HepG2 (cell line): ENCODE measurements around the gene TMC8. TPM values are rescaled to one million over a fixed set of nuclear protein-coding genes. Genes with fewer than 3 reads are reported as not detected.

Experiments
- GTF3A ChIP-seq: sonication (generic); formaldehyde crosslinking; conservative IDR thresholded peaks from 2 replicates; pipeline ENCODE4 v1.4.0; 2020; ENCODE audit warnings: mild to moderate bottlenecking, missing genetic modification reagents
- HDAC1 ChIP-seq: sonication (generic); formaldehyde crosslinking; IDR thresholded peaks from 2 replicates; pipeline ENCODE4 v1.5.1; 2020; ENCODE audit warnings: mild to moderate bottlenecking, missing genetic modification reagents
- LCORL ChIP-seq, 2 experiments: fragments of 450-650 bp in 1 of 2; sonication (generic) in 1 of 2; formaldehyde crosslinking in 1 of 2; IDR thresholded peaks; 2 replicates each; pipeline versions ENCODE4 v1.5.0 to v1.6.1; 2017 to 2020; ENCODE audit warnings: antibody characterized with exemption in 1 of 2, missing genetic modification reagents in 1 of 2
- MZF1 ChIP-seq: sonication (generic); formaldehyde crosslinking; IDR thresholded peaks from 2 replicates; pipeline ENCODE4 v1.8.1; 2023; ENCODE audit warnings: mild to moderate bottlenecking, missing genetic modification reagents, borderline replicate concordance
- PHF5A ChIP-seq: IDR thresholded peaks from one replicate; pipeline ENCODE4 v1.6.1; 2018; ENCODE audit warnings: low read depth, missing genetic modification reagents; ENCODE audit not compliant: unreplicated experiment
- RBM22 ChIP-seq: fragments of 200-400 bp; formaldehyde crosslinking; optimal IDR thresholded peaks from 2 replicates; pipeline ENCODE3; 2017; ENCODE audit warnings: mild to moderate bottlenecking, low read length, moderate library complexity
- RELA ChIP-seq: sonication (generic); formaldehyde crosslinking; IDR thresholded peaks from 2 replicates; pipeline ENCODE4 v1.4.0; 2020; ENCODE audit warnings: missing genetic modification reagents
- RXRB ChIP-seq: IDR thresholded peaks from 2 replicates; pipeline ENCODE4 v1.6.1; 2016; ENCODE audit warnings: borderline replicate concordance, missing genetic modification reagents, missing compliant biosample characterization
- SMAD3 ChIP-seq: sonication (generic); formaldehyde crosslinking; IDR thresholded peaks from 2 replicates; pipeline ENCODE4 v1.4.0; 2020; ENCODE audit warnings: missing genetic modification reagents
- SRF ChIP-seq: IDR thresholded peaks from 2 replicates; pipeline ENCODE4 v1.6.1; 2011; ENCODE audit warnings: mild to moderate bottlenecking, low read depth, low read length, moderate library complexity
- YY1 ChIP-seq: IDR thresholded peaks from 2 replicates; pipeline ENCODE4 v1.6.1; 2011; ENCODE audit warnings: low read length, low read depth, moderate library complexity, mild to moderate bottlenecking; ENCODE audit not compliant: insufficient read depth, insufficient replicate concordance
- ZBTB7A ChIP-seq: sonication (generic); formaldehyde crosslinking; IDR thresholded peaks from 2 replicates; pipeline ENCODE4 v1.8.0; 2022; ENCODE audit warnings: mild to moderate bottlenecking, missing genetic modification reagents
- ZNF12 ChIP-seq: sonication (generic); formaldehyde crosslinking; IDR thresholded peaks from 2 replicates; pipeline ENCODE4 v1.5.0; 2020; ENCODE audit warnings: missing genetic modification reagents
- ZNF136 ChIP-seq: sonication (generic); formaldehyde crosslinking; IDR thresholded peaks from 2 replicates; pipeline ENCODE4 v1.8.1; 2022; ENCODE audit warnings: low read depth, mild to moderate bottlenecking, moderate library complexity, missing genetic modification reagents
- ZNF33A ChIP-seq: sonication (generic); formaldehyde crosslinking; IDR thresholded peaks from 2 replicates; pipeline ENCODE4 v1.5.1; 2020; ENCODE audit warnings: missing genetic modification reagents, mild to moderate bottlenecking, moderate library complexity, borderline replicate concordance
- ZNF484 ChIP-seq: sonication (generic); formaldehyde crosslinking; IDR thresholded peaks from 2 replicates; pipeline ENCODE4 v1.5.1; 2020; ENCODE audit warnings: mild to moderate bottlenecking, low read depth, missing genetic modification reagents, borderline replicate concordance
- ZNF564 ChIP-seq: sonication (generic); formaldehyde crosslinking; IDR thresholded peaks from 2 replicates; pipeline ENCODE4 v1.8.1; 2023; ENCODE audit warnings: mild to moderate bottlenecking, missing genetic modification reagents
- ZNF570 ChIP-seq: sonication (generic); formaldehyde crosslinking; IDR thresholded peaks from 2 replicates; pipeline ENCODE4 v1.4.0; 2020; ENCODE audit warnings: mild to moderate bottlenecking, missing genetic modification reagents, borderline replicate concordance
- polyA plus RNA-seq, 8 experiments: library from polyadenylated mRNA; depleted of rRNA in 3 of 8; stranded (reverse) in 7 of 8; unstranded in 1 of 8; fragments of >200 nt; fragmentation: Illumina TruSeq in 4 of 8; extraction: Trizol in 4 of 8; gene quantifications; 2 replicates each; pipeline versions ENCODE4 v1.2.1 to v1.2.3, GENCODE V29; 2011 to 2016; ENCODE audit warnings: low read depth in 4 of 8, missing spikeins in 1 of 8, mixed read lengths in 1 of 8; ENCODE audit not compliant: insufficient read depth in 1 of 8
- total RNA-seq, 5 experiments: library from RNA; depleted of rRNA; stranded (reverse); fragments of >200 nt; fragmentation: Illumina TruSeq; extraction: Trizol; gene quantifications; 2 replicates each; pipeline ENCODE4 v1.2.3, GENCODE V29; 2016; ENCODE audit warnings: low read depth in 1 of 5
- TF ChIP-seq, protein P1 (sequence below), 2 experiments: fragments of 450-650 bp in 1 of 2; sonication (generic) in 1 of 2; formaldehyde crosslinking in 1 of 2; IDR thresholded peaks; 2 replicates each; pipeline versions ENCODE4 v1.6.1 to v1.8.0; 2016 to 2022; ENCODE audit warnings: antibody characterized with exemption in 1 of 2, mild to moderate bottlenecking in 1 of 2, missing genetic modification reagents in 1 of 2
- TF ChIP-seq, protein P2 (sequence below): sonication (generic); formaldehyde crosslinking; conservative IDR thresholded peaks from 2 replicates; pipeline ENCODE4 v1.4.0; 2020; ENCODE audit warnings: missing genetic modification reagents

Gene TMC8
- total and polyA plus RNA-seq, 2 of the 13 experiments (the other 11 are each of a cell fraction or from before 2014, with no cell fraction given), result 0.53 to 7.8 TPM

DNA sequence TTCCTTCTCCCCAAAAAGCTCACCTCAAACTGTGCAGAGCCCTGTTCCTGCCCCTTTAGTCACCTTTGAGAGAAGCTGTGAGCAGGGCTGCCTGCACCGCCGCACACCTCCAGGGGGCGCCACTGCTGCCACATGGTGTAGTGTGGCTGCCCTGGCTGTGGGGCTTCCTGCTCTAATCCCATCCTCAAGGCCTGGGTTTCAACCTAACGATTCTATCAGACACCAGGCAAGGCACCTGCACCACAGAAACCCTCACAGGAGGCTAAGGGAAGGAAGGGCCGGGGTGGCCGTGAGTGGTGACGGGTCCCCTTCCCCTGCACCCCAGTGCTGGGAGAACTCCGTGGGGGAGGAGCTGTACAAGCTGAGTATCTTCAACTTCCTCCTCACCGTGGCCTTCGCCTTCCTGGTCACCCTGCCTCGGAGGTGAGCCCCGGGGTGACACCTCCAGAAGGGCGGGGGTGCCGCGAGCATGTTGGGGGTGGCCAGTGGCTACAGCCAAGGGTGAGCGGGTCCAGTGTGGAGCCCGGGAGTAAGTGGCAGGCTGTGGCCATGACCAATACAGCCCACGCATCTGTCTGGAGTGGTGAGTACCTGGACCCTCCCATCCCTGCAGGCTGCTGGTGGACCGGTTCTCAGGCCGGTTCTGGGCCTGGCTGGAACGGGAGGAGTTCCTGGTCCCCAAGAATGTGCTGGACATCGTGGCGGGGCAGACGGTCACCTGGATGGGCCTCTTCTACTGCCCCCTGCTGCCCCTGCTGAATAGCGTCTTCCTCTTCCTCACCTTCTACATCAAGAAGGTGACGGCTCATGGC lies 7.0 kb downstream of the TMC8 start (continued):
- TF ChIP-seq, protein P1, sequence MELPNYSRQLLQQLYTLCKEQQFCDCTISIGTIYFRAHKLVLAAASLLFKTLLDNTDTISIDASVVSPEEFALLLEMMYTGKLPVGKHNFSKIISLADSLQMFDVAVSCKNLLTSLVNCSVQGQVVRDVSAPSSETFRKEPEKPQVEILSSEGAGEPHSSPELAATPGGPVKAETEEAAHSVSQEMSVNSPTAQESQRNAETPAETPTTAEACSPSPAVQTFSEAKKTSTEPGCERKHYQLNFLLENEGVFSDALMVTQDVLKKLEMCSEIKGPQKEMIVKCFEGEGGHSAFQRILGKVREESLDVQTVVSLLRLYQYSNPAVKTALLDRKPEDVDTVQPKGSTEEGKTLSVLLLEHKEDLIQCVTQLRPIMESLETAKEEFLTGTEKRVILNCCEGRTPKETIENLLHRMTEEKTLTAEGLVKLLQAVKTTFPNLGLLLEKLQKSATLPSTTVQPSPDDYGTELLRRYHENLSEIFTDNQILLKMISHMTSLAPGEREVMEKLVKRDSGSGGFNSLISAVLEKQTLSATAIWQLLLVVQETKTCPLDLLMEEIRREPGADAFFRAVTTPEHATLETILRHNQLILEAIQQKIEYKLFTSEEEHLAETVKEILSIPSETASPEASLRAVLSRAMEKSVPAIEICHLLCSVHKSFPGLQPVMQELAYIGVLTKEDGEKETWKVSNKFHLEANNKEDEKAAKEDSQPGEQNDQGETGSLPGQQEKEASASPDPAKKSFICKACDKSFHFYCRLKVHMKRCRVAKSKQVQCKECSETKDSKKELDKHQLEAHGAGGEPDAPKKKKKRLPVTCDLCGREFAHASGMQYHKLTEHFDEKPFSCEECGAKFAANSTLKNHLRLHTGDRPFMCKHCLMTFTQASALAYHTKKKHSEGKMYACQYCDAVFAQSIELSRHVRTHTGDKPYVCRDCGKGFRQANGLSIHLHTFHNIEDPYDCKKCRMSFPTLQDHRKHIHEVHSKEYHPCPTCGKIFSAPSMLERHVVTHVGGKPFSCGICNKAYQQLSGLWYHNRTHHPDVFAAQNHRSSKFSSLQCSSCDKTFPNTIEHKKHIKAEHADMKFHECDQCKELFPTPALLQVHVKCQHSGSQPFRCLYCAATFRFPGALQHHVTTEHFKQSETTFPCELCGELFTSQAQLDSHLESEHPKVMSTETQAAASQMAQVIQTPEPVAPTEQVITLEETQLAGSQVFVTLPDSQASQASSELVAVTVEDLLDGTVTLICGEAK (IDR thresholded peaks at IDR 0.05), result no peak
- TF ChIP-seq, protein P1 (CRISPR knock-in tag; IDR thresholded peaks at IDR 0.05), result no peak
- TF ChIP-seq ZNF484 (CRISPR knock-in tag) (no peak), SRF (no peak), GTF3A (CRISPR knock-in tag) (no peak; the same call in 1 of the 2 replicates), RBM22 (no peak), HDAC1 (CRISPR knock-in tag) (peak; percentile 38), MZF1 (CRISPR knock-in tag) (no peak), LCORL (IDR thresholded peaks at IDR 0.05) (no peak), LCORL (CRISPR knock-in tag; IDR thresholded peaks at IDR 0.05) (0 out of 2 replicates have a peak, but pooled peaks have one; percentile 32), RELA (CRISPR knock-in tag) (no peak), ZNF570 (no peak), YY1 (no peak), ZNF564 (CRISPR knock-in tag) (no peak), RXRB (CRISPR knock-in tag) (no peak), PHF5A (no peak), ZNF33A (no peak), SMAD3 (CRISPR knock-in tag) (no peak), ZNF12 (CRISPR knock-in tag) (no peak), ZBTB7A (CRISPR knock-in tag) (no peak), ZNF136 (CRISPR knock-in tag) (no peak)
- TF ChIP-seq, protein P2, sequence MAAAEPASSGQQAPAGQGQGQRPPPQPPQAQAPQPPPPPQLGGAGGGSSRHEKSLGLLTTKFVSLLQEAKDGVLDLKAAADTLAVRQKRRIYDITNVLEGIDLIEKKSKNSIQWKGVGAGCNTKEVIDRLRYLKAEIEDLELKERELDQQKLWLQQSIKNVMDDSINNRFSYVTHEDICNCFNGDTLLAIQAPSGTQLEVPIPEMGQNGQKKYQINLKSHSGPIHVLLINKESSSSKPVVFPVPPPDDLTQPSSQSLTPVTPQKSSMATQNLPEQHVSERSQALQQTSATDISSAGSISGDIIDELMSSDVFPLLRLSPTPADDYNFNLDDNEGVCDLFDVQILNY (CRISPR knock-in tag), result no peak
